ENCODE measurements around the gene PALLD. TPM values are rescaled to one million over a fixed set of nuclear protein-coding genes. Genes with fewer than 3 reads are reported as not detected.
"Not testable (repeated sequence)": the region's sequence is repeated elsewhere in the genome, so short reads cannot be mapped to it uniquely, and the experiment has no call there.

The PALLD gene
- total RNA-seq, 2 experiments from 2014 or later = 0.49 to 0.78 TPM

GRCh38 chr4:168724686-168725411 is 228.0 kb downstream of the PALLD start:
- no peaks in the 10 kb centered on the region for H3K9me3 ChIP-seq (ENCODE audit: control insufficient read depth in 1 of 2, insufficient read depth in 1 of 2, low read length in 2 of 2)
- H3K4me3 Mint-ChIP-seq = no peak overlapping the region
- peaks cover 4% of the 10 kb centered on the region for H3K9me3 Mint-ChIP-seq
- no peaks in the 10 kb centered on the region for H3K36me3 Mint-ChIP-seq (ENCODE audit: low read depth)
- no peaks in the 10 kb centered on the region for H3K4me1 ChIP-seq (ENCODE audit: insufficient read depth, low read length)
- H3K36me3 ChIP-seq (ENCODE audit: insufficient read depth, low read length) = no peaks in the 10 kb centered on the region
- no peak overlapping the region for H3K4me3 ChIP-seq (ENCODE audit: low read length)
- no peak for TF ChIP-seq CTCF (IDR thresholded peaks at IDR 0.05)
- ATAC-seq (ENCODE audit: poor library complexity) = no peak
- H3K27me3 ChIP-seq (ENCODE audit: control insufficient read depth in 1 of 2, insufficient read depth in 2 of 2, low read length in 2 of 2) = no peaks in the 10 kb centered on the region
- no peak for DNase-seq
- H3K27me3 Mint-ChIP-seq = peaks cover 5% of the 10 kb centered on the region
- no peak overlapping the region for H3K27ac ChIP-seq (ENCODE audit: low read depth in 1 of 2, low read length in 2 of 2)
- POLR2A ChIA-PET = no interaction called here
- H3K27ac Mint-ChIP-seq = no peak overlapping the region
- intact Hi-C loops (cut with DNase I, micrococcal nuclease) = no loop called here
- CTCF ChIA-PET = interaction anchor here (1.1 kb wide), 1 partner anchor 12 kb away, joined by 3 read pairs; no protein-coding TSS in a partner anchor
- peaks cover 12% of the 10 kb centered on the region for H3K4me1 Mint-ChIP-seq (ENCODE audit: low read depth)

- Mint-ChIP-seq H3K4me1 (ENCODE audit: low read depth) (peaks cover 12% of the 10 kb centered on the region), H3K36me3 (ENCODE audit: low read depth) (no peaks in the 10 kb centered on the region), H3K27me3 (peaks cover 13% of the 10 kb centered on the region), H3K9me3 (peaks cover 4% of the 10 kb centered on the region), H3K27ac (no peak overlapping the region), H3K4me3 (no peak overlapping the region)
- no peak overlapping the region for H3K27ac ChIP-seq (ENCODE audit: low read depth in 1 of 2, low read length in 2 of 2)
- intact Hi-C loops (cut with DNase I, micrococcal nuclease) = no loop called here
- H3K4me1 ChIP-seq (ENCODE audit: insufficient read depth, low read length) = no peaks in the 10 kb centered on the region
- TF ChIP-seq CTCF (IDR thresholded peaks at IDR 0.05) = no peak
- POLR2A ChIA-PET = no interaction called here
- H3K4me3 ChIP-seq (ENCODE audit: low read length) = no peak overlapping the region
- no peak for DNase-seq
- H3K36me3 ChIP-seq (ENCODE audit: insufficient read depth, low read length) = no peaks in the 10 kb centered on the region
- H3K27me3 ChIP-seq (ENCODE audit: control insufficient read depth in 1 of 2, insufficient read depth in 2 of 2, low read length in 2 of 2) = peaks cover 0 to 2% of the 10 kb centered on the region in 2 experiments
- no peaks in the 10 kb centered on the region for H3K9me3 ChIP-seq (ENCODE audit: control insufficient read depth in 1 of 2, insufficient read depth in 1 of 2, low read length in 2 of 2)
- ATAC-seq (ENCODE audit: poor library complexity) = no peak
- CTCF ChIA-PET = interaction anchor here (1.1 kb wide), 1 partner anchor 13 kb away, joined by 3 read pairs; no protein-coding TSS in a partner anchor
Measured at GRCh38 chr4:168725930-168726329, 229.1 kb downstream of the PALLD start.

GRCh38 chr4:168727181-168727580 is 230.3 kb downstream of the PALLD start:
- H3K4me1 ChIP-seq (ENCODE audit: insufficient read depth, low read length); intact Hi-C loops (cut with DNase I, micrococcal nuclease); H3K4me3 ChIP-seq (ENCODE audit: low read length); H3K27ac ChIP-seq (ENCODE audit: low read depth in 1 of 2, low read length in 2 of 2); POLR2A ChIA-PET; CTCF ChIA-PET; H3K27ac Mint-ChIP-seq; H3K9me3 Mint-ChIP-seq; H3K27me3 ChIP-seq (ENCODE audit: control insufficient read depth in 1 of 2, insufficient read depth in 2 of 2, low read length in 2 of 2); ATAC-seq (ENCODE audit: poor library complexity); DNase-seq; H3K9me3 ChIP-seq (ENCODE audit: control insufficient read depth in 1 of 2, insufficient read depth in 1 of 2, low read length in 2 of 2); H3K36me3 Mint-ChIP-seq (ENCODE audit: low read depth); H3K4me3 Mint-ChIP-seq; H3K36me3 ChIP-seq (ENCODE audit: insufficient read depth, low read length): not testable (repeated sequence)
- peaks cover 22% of the 10 kb centered on the region for H3K27me3 Mint-ChIP-seq
- peaks cover 12% of the 10 kb centered on the region for H3K4me1 Mint-ChIP-seq (ENCODE audit: low read depth)
